A673 (cell line): ENCODE results near the gene LRRC51.

Experiments
- CTCF ChIP-seq: fragments of 300-800, 200-600 bp; sonication (generic); conservative IDR thresholded peaks from 2 replicates; pipeline ENCODE4 v1.5.1; 2017; ENCODE audit warnings: low read depth, mild to moderate bottlenecking, antibody characterized with exemption, low read length, moderate library complexity, mixed read lengths
- EZH2 ChIP-seq: fragments of 200-600 bp; sonication (generic); IDR thresholded peaks from 2 replicates; pipeline ENCODE4 v1.6.1; 2017; ENCODE audit warnings: borderline replicate concordance, low read depth, mild to moderate bottlenecking, mixed read lengths, antibody characterized with exemption, low read length; ENCODE audit not compliant: poor library complexity, severe bottlenecking

- TF ChIP-seq CTCF (no peak), EZH2 (no peak)
Measured at GRCh38 chr11:72083414-72083813, 2.8 kb downstream of the LRRC51 start.
